Esophagus (tissue), 2 donors: ENCODE measurements around the gene KLF11. TPM values are rescaled to one million over a fixed set of nuclear protein-coding genes. Genes with fewer than 3 reads are reported as not detected.
"Not testable (repeated sequence)": the region's sequence is repeated elsewhere in the genome, so short reads cannot be mapped to it uniquely, and the experiment has no call there.

ENCODE experiments used
- H3K27ac ChIP-seq, 2 donors: one replicate each; pipeline ENCODE4 v1.5.1; 2013; ENCODE audit warnings: low read depth in 2 of 2, mild to moderate bottlenecking in 2 of 2, inconsistent platforms in 1 of 2, low read length in 1 of 2, moderate library complexity in 1 of 2
- H3K27me3 ChIP-seq, 2 donors: one replicate each; pipeline ENCODE4 v1.6.1; 2013; ENCODE audit warnings: low read length in 2 of 2, control low read depth in 1 of 2, mild to moderate bottlenecking in 1 of 2; ENCODE audit not compliant: insufficient read depth in 2 of 2, control insufficient read depth in 1 of 2
- H3K36me3 ChIP-seq, 2 donors: one replicate each; pipeline ENCODE4 v1.6.1; 2013; ENCODE audit warnings: low read length in 1 of 2; ENCODE audit not compliant: control insufficient read depth in 2 of 2, insufficient read depth in 2 of 2
- H3K4me1 ChIP-seq, 2 donors: one replicate each; pipeline ENCODE4 v1.6.1; 2013; ENCODE audit warnings: low read length in 1 of 2; ENCODE audit not compliant: control insufficient read depth in 2 of 2, insufficient read depth in 2 of 2
- H3K4me3 ChIP-seq, 2 donors: one replicate each; pipeline ENCODE4 v1.5.1; 2013; ENCODE audit warnings: low read length in 2 of 2, mild to moderate bottlenecking in 2 of 2, low read depth in 1 of 2, moderate library complexity in 1 of 2
- H3K9me3 ChIP-seq, 2 donors: one replicate each; pipeline ENCODE4 v1.6.1; 2013; ENCODE audit warnings: mild to moderate bottlenecking in 2 of 2, low read depth in 1 of 2, low read length in 1 of 2, moderate library complexity in 1 of 2; ENCODE audit not compliant: control insufficient read depth in 2 of 2, insufficient read depth in 1 of 2
- WGBS, 2 donors: extraction: QIAGEN DNeasy Blood & Tissue Kit; methylation state at CpG; one replicate each; pipeline ENCODE4 v1.1.7; 2013; 5-methylcytosine and 5-hydroxymethylcytosine counted together
- polyA plus RNA-seq, 2 donors: library from polyadenylated mRNA; stranded (reverse); fragments of 200-250 nt; gene quantifications; one replicate each; pipeline ENCODE4 v1.2.3, GENCODE V29; 2013
- donor health status: healthy with polysubstance abuse.
- donor health status: Bipolar disorder and iron deficiency.

KLF11 gene
- polyA plus RNA-seq, 2 donors: 1.7 to 4.3 TPM

GRCh38 chr2:10030798-10031197 lies 12.6 kb upstream of the KLF11 start:
- H3K9me3 ChIP-seq, H3K27ac ChIP-seq, H3K4me3 ChIP-seq, H3K27me3 ChIP-seq, H3K36me3 ChIP-seq: not testable (repeated sequence)
- WGBS, 2 donors: 85 to 93% methylated on average over 8 of the region's 8 CpGs
- H3K4me1 ChIP-seq: peaks cover 0 to 18% of the 10 kb centered on the region in 2 donors

GRCh38 chr2:10031886-10032745 lies 11.2 kb upstream of the KLF11 start:
- Histone ChIP-seq H3K27ac (no peak overlapping the region), H3K36me3 (no peaks in the 10 kb centered on the region), H3K4me1 (peaks cover 0 to 27% of the 10 kb centered on the region in 2 donors), H3K4me3 (no peak overlapping the region), H3K27me3 (no peaks in the 10 kb centered on the region), H3K9me3 (no peaks in the 10 kb centered on the region)
- WGBS, 2 donors: 89 to 92% methylated on average over 20 of the region's 20 CpGs

- Histone ChIP-seq H3K27ac (no peak overlapping the region), H3K4me1 (peaks cover 0 to 28% of the 10 kb centered on the region in 2 donors), H3K9me3 (no peaks in the 10 kb centered on the region), H3K4me3 (no peak overlapping the region), H3K27me3 (no peaks in the 10 kb centered on the region), H3K36me3 (no peaks in the 10 kb centered on the region)
- 97 to 98% methylated on average over 7 of the region's 7 CpGs for WGBS, 2 donors
These were observed 10.6 kb upstream of the KLF11 start for GRCh38 chr2:10032746-10033105.

GRCh38 chr2:10033251-10034006 lies 9.9 kb upstream of the KLF11 start:
- H3K4me3 ChIP-seq: no peak overlapping the region
- peaks cover 0 to 34% of the 10 kb centered on the region in 2 donors for H3K4me1 ChIP-seq
- H3K9me3 ChIP-seq: no peaks in the 10 kb centered on the region
- no peak overlapping the region for H3K27ac ChIP-seq
- H3K27me3 ChIP-seq: no peaks in the 10 kb centered on the region
- 85 to 89% methylated on average over 14 of the region's 14 CpGs for WGBS, 2 donors
- H3K36me3 ChIP-seq: no peaks in the 10 kb centered on the region

GRCh38 chr2:10034333-10035052 lies 8.9 kb upstream of the KLF11 start:
- Histone ChIP-seq H3K27me3 (no peaks in the 10 kb centered on the region), H3K27ac (no peak overlapping the region), H3K9me3 (no peaks in the 10 kb centered on the region), H3K36me3 (no peaks in the 10 kb centered on the region), H3K4me1 (peaks cover 0 to 26% of the 10 kb centered on the region in 2 donors), H3K4me3 (no peak overlapping the region)
- WGBS, 2 donors: 85 to 86% methylated on average over 12 of the region's 12 CpGs

- 60 to 67% methylated on average over 3 of the region's 3 CpGs for WGBS, 2 donors
- Histone ChIP-seq H3K27me3 (no peaks in the 10 kb centered on the region), H3K4me1 (peaks cover 0 to 24% of the 10 kb centered on the region in 2 donors), H3K9me3 (no peaks in the 10 kb centered on the region), H3K36me3 (no peaks in the 10 kb centered on the region), H3K27ac (no peak overlapping the region), H3K4me3 (no peak overlapping the region)
These were observed 8.3 kb upstream of the KLF11 start for GRCh38 chr2:10035053-10035422.

GRCh38 chr2:10035633-10036032 lies 7.7 kb upstream of the KLF11 start:
- H3K4me1 ChIP-seq: peaks cover 0 to 20% of the 10 kb centered on the region in 2 donors
- H3K27me3 ChIP-seq: no peaks in the 10 kb centered on the region
- WGBS, 2 donors: 56 to 60% methylated on average over 5 of the region's 5 CpGs
- H3K4me3 ChIP-seq: no peak overlapping the region
- no peaks in the 10 kb centered on the region for H3K9me3 ChIP-seq
- H3K27ac ChIP-seq: no peak overlapping the region
- H3K36me3 ChIP-seq: no peaks in the 10 kb centered on the region

- Histone ChIP-seq H3K4me3 (no peak overlapping the region), H3K36me3 (no peaks in the 10 kb centered on the region), H3K4me1 (peaks cover 0 to 23% of the 10 kb centered on the region in 2 donors), H3K27ac (peak overlapping the region; percentile 47 to 65), H3K27me3 (no peaks in the 10 kb centered on the region), H3K9me3 (no peaks in the 10 kb centered on the region)
- 35 to 39% methylated on average over 14 of the region's 14 CpGs for WGBS, 2 donors
These were observed 7.1 kb upstream of the KLF11 start for GRCh38 chr2:10036095-10036884.

- WGBS, 2 donors: 82 to 86% methylated on average over 10 of the region's 10 CpGs
- Histone ChIP-seq H3K36me3 (no peaks in the 10 kb centered on the region), H3K4me3 (no peak overlapping the region), H3K4me1 (peaks cover 0 to 23% of the 10 kb centered on the region in 2 donors), H3K27ac (no peak overlapping the region), H3K27me3 (no peaks in the 10 kb centered on the region), H3K9me3 (no peaks in the 10 kb centered on the region)
These were observed 5.2 kb upstream of the KLF11 start for GRCh38 chr2:10038123-10038522.
